H1 (cell line): ENCODE data around the gene NCK2. TPM values are rescaled to one million over a fixed set of nuclear protein-coding genes. Genes with fewer than 3 reads are reported as not detected.

ENCODE experiments used
- CTCF ChIA-PET: fragments of 300-600 bp; sonication (Branson Sonifier 250); formaldehyde crosslinking; loops from one replicate; lab custom pipeline; 2021; ENCODE audit not compliant: partially characterized antibody; lab: Charles Lee
- POLR2A ChIA-PET: fragments of 300-600 bp; sonication (Branson Sonifier 250); formaldehyde crosslinking; loops from one replicate; lab custom pipeline; 2021; ENCODE audit warnings: inconsistent platforms; ENCODE audit not compliant: partially characterized antibody; lab: Charles Lee
- DNase-seq, 2 experiments: peaks; one replicate each; pipeline versions ENCODE4 v3.0.0 to v3.0.0-alpha.2; 2010 to 2022; ENCODE audit warnings: low spot score in 2 of 2, low read depth in 1 of 2, mixed read lengths in 1 of 2
- FAIRE-seq: peaks from 2 replicates; lab custom pipeline; 2011; peaks lifted over from hg19 to GRCh38; lab: Jason Lieb, UNC
- H2AFZ ChIP-seq: 2 replicates; pipeline ENCODE4 v1.8.1; 2012; ENCODE audit warnings: low read length, inconsistent platforms
- H2AK5ac ChIP-seq: 2 replicates; pipeline ENCODE4 v1.6.1; 2013; ENCODE audit warnings: low read depth, low read length
- H2BK120ac ChIP-seq: replicated peaks from 2 replicates; pipeline ENCODE3; 2013; ENCODE audit warnings: low read depth, low read length, inconsistent platforms
- H2BK12ac ChIP-seq: 2 replicates; pipeline ENCODE4 v1.6.1; 2013; ENCODE audit warnings: low read depth, low read length
- H2BK15ac ChIP-seq: 2 replicates; pipeline ENCODE4 v1.6.1; 2013; ENCODE audit warnings: low read length
- H2BK20ac ChIP-seq: 2 replicates; pipeline ENCODE4 v1.6.1; 2013; ENCODE audit warnings: low read length
- H2BK5ac ChIP-seq: 2 replicates; pipeline ENCODE4 v1.6.1; 2013; ENCODE audit warnings: low read depth, low read length
- H3K14ac ChIP-seq: 2 replicates; pipeline ENCODE4 v1.6.1; 2013; ENCODE audit warnings: inconsistent platforms; ENCODE audit not compliant: insufficient read length
- H3K18ac ChIP-seq: 2 replicates; pipeline ENCODE4 v1.6.1; 2013; ENCODE audit warnings: low read length; ENCODE audit errors: extremely low read depth
- H3K23ac ChIP-seq: 2 replicates; pipeline ENCODE4 v1.6.1; 2013; ENCODE audit warnings: inconsistent platforms; ENCODE audit not compliant: insufficient read length
- H3K23me2 ChIP-seq: 2 replicates; pipeline ENCODE4 v1.6.1; 2013; ENCODE audit warnings: low read depth, low read length
- H3K27ac ChIP-seq: 2 replicates; pipeline ENCODE4 v1.6.1; 2011; ENCODE audit warnings: low read depth, low read length, inconsistent platforms
- H3K27me3 ChIP-seq, 4 experiments: replicated peaks in 1 of 4; 1 replicate in 1 of 4; 2 replicates in 3 of 4; pipeline versions ENCODE4 v1.6.1 to v1.8.1; 2011 to 2013; ENCODE audit warnings: low read length in 3 of 4, mild to moderate bottlenecking in 3 of 4, inconsistent platforms in 2 of 4, mixed read lengths in 2 of 4, moderate library complexity in 1 of 4; ENCODE audit not compliant: control insufficient read depth in 3 of 4, insufficient read depth in 3 of 4; ENCODE audit errors: extremely low read depth in 1 of 4
- H3K36me3 ChIP-seq, 4 experiments: 2 replicates each; pipeline versions ENCODE4 v1.6.1 to v1.8.1; 2011 to 2013; ENCODE audit warnings: mild to moderate bottlenecking in 4 of 4, low read length in 3 of 4, moderate library complexity in 2 of 4, control low read depth in 1 of 4, inconsistent platforms in 1 of 4; ENCODE audit not compliant: insufficient read depth in 4 of 4, control insufficient read depth in 2 of 4
- H3K4ac ChIP-seq: replicated peaks from 2 replicates; pipeline ENCODE3; 2013; ENCODE audit warnings: low read length, low read depth, mixed read lengths, inconsistent platforms; ENCODE audit not compliant: insufficient read length
- H3K4me1 ChIP-seq, 4 experiments: replicated peaks in 1 of 4; 1 replicate in 1 of 4; 2 replicates in 3 of 4; pipeline versions ENCODE4 v1.6.1 to v1.8.1; 2011 to 2013; ENCODE audit warnings: low read length in 3 of 4, inconsistent platforms in 2 of 4, mixed read lengths in 1 of 4; ENCODE audit not compliant: insufficient read depth in 4 of 4, control insufficient read depth in 3 of 4
- H3K4me2 ChIP-seq, 2 experiments: 2 replicates each; pipeline versions ENCODE4 v1.6.1 to v1.8.1; 2011 to 2013; ENCODE audit warnings: low read depth in 2 of 2, low read length in 2 of 2, control low read depth in 1 of 2, inconsistent platforms in 1 of 2, mild to moderate bottlenecking in 1 of 2; ENCODE audit not compliant: insufficient read depth in 1 of 2
- H3K4me3 ChIP-seq, 4 experiments: fragments of 200-600, 300-600 bp in 1 of 4; sonication (generic), shearing (Covaris generic), sonication (Bioruptor Twin) in 1 of 4; 2 replicates each; pipeline versions ENCODE4 v1.5.1 to v1.8.1; 2011 to 2016; ENCODE audit warnings: low read length in 4 of 4, low read depth in 3 of 4, control low read depth in 2 of 4, inconsistent platforms in 2 of 4, mild to moderate bottlenecking in 2 of 4, mixed read lengths in 1 of 4, moderate library complexity in 1 of 4; ENCODE audit not compliant: insufficient read depth in 2 of 4; ENCODE audit errors: extremely low read depth in 1 of 4
- H3K56ac ChIP-seq: replicated peaks from 2 replicates; pipeline ENCODE3; 2013; ENCODE audit warnings: low read depth, mild to moderate bottlenecking, mixed read lengths, low read length, inconsistent platforms; ENCODE audit not compliant: insufficient read length
- H3K79me1 ChIP-seq: 2 replicates; pipeline ENCODE4 v1.6.1; 2013; ENCODE audit warnings: low read depth, low read length, control low read depth
- H3K79me2 ChIP-seq, 2 experiments: 2 replicates each; pipeline versions ENCODE4 v1.6.1 to v1.8.1; 2012 to 2013; ENCODE audit warnings: low read length in 2 of 2, mild to moderate bottlenecking in 2 of 2, inconsistent platforms in 1 of 2; ENCODE audit not compliant: insufficient read depth in 2 of 2, control insufficient read depth in 1 of 2
- H3K9ac ChIP-seq, 4 experiments: replicated peaks in 1 of 4; 1 replicate in 1 of 4; 2 replicates in 3 of 4; pipeline versions ENCODE4 v1.6.1 to v1.8.1; 2011 to 2013; ENCODE audit warnings: low read depth in 3 of 4, low read length in 3 of 4, control low read depth in 2 of 4, mild to moderate bottlenecking in 2 of 4, moderate library complexity in 2 of 4, inconsistent platforms in 1 of 4; ENCODE audit errors: extremely low read depth in 1 of 4
- H3K9me3 ChIP-seq, 2 experiments: 2 replicates each; pipeline versions ENCODE4 v1.6.1 to v1.8.1; 2012 to 2013; ENCODE audit warnings: mild to moderate bottlenecking in 2 of 2, moderate library complexity in 2 of 2, control low read depth in 1 of 2, inconsistent platforms in 1 of 2, low read depth in 1 of 2, low read length in 1 of 2, mixed read lengths in 1 of 2; ENCODE audit not compliant: insufficient read depth in 2 of 2
- H4K20me1 ChIP-seq, 2 experiments: replicated peaks in 1 of 2; 2 replicates each; pipeline versions ENCODE3 to v1.8.1; 2011 to 2013; ENCODE audit warnings: inconsistent platforms in 2 of 2, low read length in 2 of 2, mild to moderate bottlenecking in 1 of 2; ENCODE audit not compliant: insufficient read depth in 2 of 2, control insufficient read depth in 1 of 2
- H4K5ac ChIP-seq: 2 replicates; pipeline ENCODE4 v1.6.1; 2013; ENCODE audit warnings: low read length, low read depth, mixed read lengths, inconsistent platforms; ENCODE audit not compliant: insufficient read length
- H4K8ac ChIP-seq: 2 replicates; pipeline ENCODE4 v1.8.0; 2013; ENCODE audit warnings: mild to moderate bottlenecking, moderate library complexity, low read length, inconsistent platforms; ENCODE audit not compliant: insufficient read depth; ENCODE audit errors: extremely low read depth
- H4K91ac ChIP-seq: replicated peaks from 2 replicates; pipeline ENCODE3; 2013; ENCODE audit warnings: low read length, mixed read lengths, inconsistent platforms; ENCODE audit not compliant: insufficient read length
- CBX5 ChIP-seq: fragments of 300-800, 300-1000 bp; sonication (generic); IDR thresholded peaks from 2 replicates; pipeline ENCODE4 v1.7.1; 2016; ENCODE audit warnings: antibody characterized with exemption, low read length, low read depth
- CHD1 ChIP-seq: IDR thresholded peaks from 2 replicates; pipeline ENCODE4 v1.6.1; 2012; ENCODE audit warnings: low read depth, low read length, improper control_type of control experiment
- CREB1 ChIP-seq: IDR thresholded peaks from 2 replicates; pipeline ENCODE4 v1.6.1; 2012; ENCODE audit warnings: inconsistent platforms
- EGR1 ChIP-seq: IDR thresholded peaks from 2 replicates; pipeline ENCODE4 v1.6.1; 2011; ENCODE audit warnings: low read depth, low read length, borderline replicate concordance
- HDAC6 ChIP-seq: IDR thresholded peaks from one replicate; pipeline ENCODE4 v1.7.1; 2012; ENCODE audit warnings: low read depth, mild to moderate bottlenecking, inconsistent platforms, low read length, moderate library complexity
- MAX ChIP-seq: IDR thresholded peaks from 2 replicates; pipeline ENCODE4 v1.6.1; 2012; ENCODE audit warnings: inconsistent platforms
- RAD21 ChIP-seq, 2 experiments: IDR thresholded peaks in 1 of 2; conservative IDR thresholded peaks in 1 of 2; 2 replicates each; pipeline ENCODE4 v1.6.1; 2011; ENCODE audit warnings: low read depth in 2 of 2, low read length in 2 of 2, improper control_type of control experiment in 1 of 2, inconsistent platforms in 1 of 2, mild to moderate bottlenecking in 1 of 2, moderate library complexity in 1 of 2
- RBBP5 ChIP-seq: IDR thresholded peaks from 2 replicates; pipeline ENCODE4 v1.7.1; 2012; ENCODE audit warnings: low read depth, mild to moderate bottlenecking, inconsistent platforms, low read length, moderate library complexity, borderline replicate concordance
- SRF ChIP-seq: IDR thresholded peaks from 2 replicates; pipeline ENCODE4 v1.6.1; 2011; ENCODE audit warnings: mild to moderate bottlenecking, low read depth, low read length, moderate library complexity
- TBP ChIP-seq: IDR thresholded peaks from 2 replicates; pipeline ENCODE4 v1.6.1; 2011; ENCODE audit warnings: low read depth, low read length, improper control_type of control experiment
- TCF12 ChIP-seq: IDR thresholded peaks from 2 replicates; pipeline ENCODE4 v1.6.1; 2011; ENCODE audit warnings: low read depth, mild to moderate bottlenecking, low read length
- WGBS, 2 experiments: shearing (Covaris generic) in 1 of 2; methylation state at CpG; one replicate each; pipeline versions ENCODE4 v1.1.6 to v1.1.7; 2013 to 2015; ENCODE audit warnings: low lambda C conversion rate in 2 of 2, mixed read lengths in 2 of 2, inconsistent platforms in 1 of 2, low coverage in 1 of 2, missing lambda C conversion rate in 1 of 2; ENCODE audit not compliant: insufficient replicate concordance in 2 of 2, insufficient coverage in 1 of 2, insufficient read length in 1 of 2; ENCODE audit errors: extremely low coverage in 1 of 2, missing lambda C conversion rate in 1 of 2; 5-methylcytosine and 5-hydroxymethylcytosine counted together
- polyA plus RNA-seq, 7 experiments: library from polyadenylated mRNA; depleted of rRNA in 3 of 7; stranded (reverse) in 5 of 7; unstranded in 2 of 7; fragments of >200 nt in 5 of 7; fragments of 200-250 nt in 2 of 7; gene quantifications; 1 replicate in 5 of 7; 2 replicates in 1 of 7; 4 replicates in 1 of 7; pipeline versions ENCODE4 v1.2.1 to v1.2.3, GENCODE V29; 2011 to 2013; ENCODE audit warnings: missing spikeins in 2 of 7, mixed read lengths in 2 of 7
- total RNA-seq: library from RNA; stranded (reverse); fragmentation: NEBNext Ultra II Directional; extraction: Animal tissue kit (Norgen Biotek cat#: 25700); gene quantifications from 2 replicates; pipeline ENCODE4 v1.2.1, GENCODE V29; 2021

The NCK2 gene
- total and polyA plus RNA-seq, 2 of the 8 experiments (the other 6 are each of a cell fraction or from before 2014, with no cell fraction given), result 30.3 to 65.7 TPM

GRCh38 chr2:105775809-105776559, 31.3 kb downstream of the NCK2 start:
- Histone ChIP-seq H2BK20ac (no peak overlapping the region), H2BK120ac (no peak overlapping the region), H3K4ac (no peak overlapping the region), H3K4me2 (no peak overlapping the region), H3K9me3 (no peaks in the 10 kb centered on the region), H2BK12ac (no peak overlapping the region), H4K5ac (no peak overlapping the region), H3K4me3 (no peak overlapping the region), H3K9ac (no peak overlapping the region), H3K23ac (no peak overlapping the region), H4K91ac (no peak overlapping the region), H2BK5ac (no peak overlapping the region), H2BK15ac (no peak overlapping the region), H3K14ac (no peak overlapping the region), H4K8ac (peak overlapping the region; percentile 62; the same call in 1 of the 2 replicates), H3K79me1 (peaks cover 40% of the 10 kb centered on the region), H3K79me2 (peaks cover 8 to 94% of the 10 kb centered on the region in 2 experiments), H2AK5ac (0 out of 2 replicates have a peak overlapping the region, but pooled peaks have one; percentile 2), H3K56ac (no peak overlapping the region), H3K27ac (no peak overlapping the region), H3K27me3 (no peaks in the 10 kb centered on the region), H2AFZ (no peak overlapping the region), H3K18ac (no peak overlapping the region), H3K36me3 (no peaks in the 10 kb centered on the region), H3K23me2 (no peaks in the 10 kb centered on the region; the same call in 1 of the 2 replicates), H4K20me1 (peaks cover 11 to 34% of the 10 kb centered on the region in 2 experiments), H3K4me1 (peaks cover 4 to 31% (median 10%) of the 10 kb centered on the region in 4 experiments)
- FAIRE-seq, result no peak
- no peak for TF ChIP-seq CBX5
- TF ChIP-seq CHD1, result no peak
- TF ChIP-seq EGR1, result no peak
- TF ChIP-seq RAD21 (IDR thresholded peaks at IDR 0.05 in 1 of 2, conservative IDR thresholded peaks at IDR 0.05 in 1 of 2; ENCODE audit: low read depth in 2 of 2, low read length in 2 of 2), result no peak
- no peak for TF ChIP-seq CREB1
- no peak for TF ChIP-seq HDAC6
- no peak for TF ChIP-seq TCF12
- TF ChIP-seq MAX, result no peak
- TF ChIP-seq TBP, result no peak
- TF ChIP-seq SRF, result no peak
- TF ChIP-seq RBBP5, result no peak
- DNase-seq, result no peak
- WGBS, 2 experiments, result 92% methylated on average over 11 of the region's 11 CpGs; no CpG with 5 or more reads in 1 of the 2 experiments
- POLR2A ChIA-PET, result no interaction called here
- CTCF ChIA-PET, result interaction anchor here (1.0 to 3.1 kb wide), 4 partner anchors 11 to 199 kb away, joined by 3 to 12 read pairs (median 4); no protein-coding TSS in a partner anchor
